GM19467 (cell line): ENCODE results near the gene ANKRD50.

ENCODE experiments used
- ATAC-seq: cut with Tn5 transposase; IDR thresholded peaks from one replicate; pipeline ENCODE4 v1.9.1; 2021; ENCODE audit warnings: mild to moderate bottlenecking, moderate library complexity; ENCODE audit not compliant: unreplicated experiment

The ANKRD50 gene

DNA sequence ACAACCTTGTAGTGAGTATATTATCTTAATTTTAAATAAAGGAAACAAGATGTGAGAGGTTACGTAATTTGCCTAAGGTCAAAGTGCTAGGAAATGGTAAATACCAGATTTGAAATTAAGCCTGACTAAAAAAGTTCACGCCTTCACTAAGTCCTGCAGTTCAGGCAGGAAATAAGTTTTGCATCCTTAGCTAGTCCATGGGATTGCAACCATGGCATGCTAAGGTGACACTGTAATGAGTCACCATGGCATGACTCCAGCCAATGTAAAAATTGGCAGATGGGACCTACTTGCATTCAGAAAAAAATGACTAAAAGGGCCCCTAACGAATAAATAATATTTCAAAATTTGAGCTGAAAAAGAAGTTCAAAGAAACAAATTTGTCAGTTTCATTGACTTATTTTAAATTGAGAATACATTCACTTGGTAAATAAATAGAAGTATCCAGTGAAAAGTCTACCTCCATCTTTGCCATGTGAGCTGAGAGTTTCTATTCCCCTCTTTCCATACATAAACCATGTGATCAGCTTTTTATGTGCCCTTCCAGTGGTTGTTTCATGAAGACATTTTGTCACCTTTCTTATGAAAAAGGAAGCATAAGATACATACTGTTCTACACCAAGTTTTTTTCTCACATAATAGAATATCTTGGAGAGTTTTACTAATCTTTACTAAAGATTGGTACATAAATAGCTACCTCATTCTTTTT lies 72.4 kb downstream of the ANKRD50 start:
- no peak for ATAC-seq

DNA sequence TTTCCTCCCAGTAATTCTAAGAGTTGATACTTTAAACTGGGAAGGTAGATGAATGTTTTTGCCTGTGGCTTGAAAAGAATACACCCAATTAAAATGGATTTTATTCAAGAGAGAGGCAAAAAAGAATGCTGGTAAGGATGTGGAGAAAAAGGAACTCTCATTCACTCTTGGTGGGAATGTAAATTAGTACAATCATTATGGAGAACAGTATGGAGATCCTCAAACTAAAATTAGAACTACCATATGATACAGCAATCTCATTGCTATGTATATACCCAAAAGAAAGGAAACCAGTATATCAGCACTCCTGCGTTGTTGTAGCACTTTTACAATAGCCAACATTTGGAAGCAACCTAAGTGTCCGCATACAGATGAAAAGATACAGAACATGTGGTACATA lies 75.2 kb downstream of the ANKRD50 start:
- no peak for ATAC-seq

DNA sequence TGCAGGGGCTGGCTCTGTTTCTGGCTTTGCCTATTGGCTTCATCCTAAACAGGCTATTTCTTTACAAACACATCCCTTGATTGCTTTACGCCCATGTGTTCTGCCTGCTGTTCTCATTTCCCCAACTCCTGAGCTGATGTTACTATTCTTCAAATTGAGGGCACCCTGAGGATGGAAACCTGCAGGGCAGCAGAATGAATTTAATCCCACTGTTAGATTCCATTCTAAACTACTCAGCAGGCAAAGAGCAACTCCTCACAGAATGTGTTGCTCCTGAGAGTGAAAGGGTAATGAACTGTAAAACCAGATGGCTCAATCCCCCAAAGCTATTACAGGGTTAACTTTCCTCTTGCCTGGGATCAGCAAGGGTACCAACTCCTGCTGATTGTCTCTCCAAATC lies 75.7 kb downstream of the ANKRD50 start:
- ATAC-seq = no peak

DNA sequence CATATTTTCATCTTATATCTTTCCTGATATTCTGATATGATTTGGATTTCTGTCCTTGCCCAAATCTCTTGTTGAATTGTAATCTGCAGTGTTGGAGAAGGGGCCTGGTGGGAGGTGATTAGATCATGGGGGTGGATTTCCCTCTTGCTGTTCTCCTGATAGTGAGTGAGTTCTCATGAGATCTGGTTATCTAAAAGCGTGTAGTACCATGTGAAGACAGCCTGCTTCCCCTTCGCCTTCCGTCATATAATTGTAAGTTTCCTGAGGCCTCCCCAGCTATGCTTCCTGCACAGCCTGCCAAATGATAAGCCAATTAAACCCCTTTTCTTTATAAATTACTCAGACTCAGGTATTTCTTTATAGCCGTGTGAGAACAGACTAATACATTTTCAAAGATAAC lies 77.2 kb downstream of the ANKRD50 start:
- ATAC-seq = no peak

DNA sequence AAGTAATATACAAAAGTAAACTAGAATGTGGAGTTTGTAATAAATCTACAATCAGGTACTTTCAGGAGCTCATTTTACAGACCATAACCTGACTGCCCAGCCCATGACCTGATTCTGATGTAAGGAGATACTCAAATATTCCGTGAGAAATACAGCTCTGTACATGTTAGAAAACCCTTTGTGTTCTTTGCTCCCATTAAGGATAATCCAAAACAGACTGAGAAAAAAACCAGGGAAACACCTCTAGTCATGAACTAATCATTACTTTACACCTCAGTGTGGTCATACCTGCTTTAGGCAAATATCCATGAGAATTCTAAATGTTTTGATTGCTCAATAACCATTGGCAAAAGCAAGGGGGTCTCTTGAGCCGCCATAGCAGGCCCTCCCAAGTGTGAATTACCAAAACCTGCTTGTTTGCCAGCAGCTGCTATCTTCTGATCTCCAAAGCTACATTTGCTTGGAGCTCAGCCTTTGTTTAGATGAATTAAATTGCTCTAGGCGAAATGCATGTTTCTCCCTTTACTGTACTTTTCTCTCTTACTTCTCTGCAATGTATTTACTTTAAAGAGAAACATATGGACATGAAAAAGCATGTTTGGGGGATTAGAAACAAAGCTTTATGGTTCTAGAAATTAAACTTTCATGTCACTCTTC lies 79.1 kb downstream of the ANKRD50 start:
- ATAC-seq = no peak

DNA sequence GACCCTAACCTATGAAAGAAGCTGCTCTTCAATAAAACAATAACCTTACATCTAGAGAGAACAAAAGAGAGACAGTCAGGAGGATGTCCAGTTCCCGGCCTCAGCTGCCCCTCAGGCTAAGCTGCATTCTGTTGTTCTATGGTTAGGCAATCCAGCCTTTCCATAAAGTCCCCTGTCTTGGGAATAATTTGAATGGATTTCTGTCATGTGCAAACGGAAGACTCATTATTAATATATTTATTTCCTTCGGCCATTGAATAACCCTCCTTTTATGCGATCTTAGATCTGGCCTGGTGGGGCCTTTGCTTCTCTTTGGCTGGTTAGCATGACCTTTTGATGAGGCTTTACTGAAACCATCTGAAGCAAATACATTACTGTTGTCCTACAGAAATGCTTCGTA lies 80.1 kb downstream of the ANKRD50 start:
- ATAC-seq = no peak

DNA sequence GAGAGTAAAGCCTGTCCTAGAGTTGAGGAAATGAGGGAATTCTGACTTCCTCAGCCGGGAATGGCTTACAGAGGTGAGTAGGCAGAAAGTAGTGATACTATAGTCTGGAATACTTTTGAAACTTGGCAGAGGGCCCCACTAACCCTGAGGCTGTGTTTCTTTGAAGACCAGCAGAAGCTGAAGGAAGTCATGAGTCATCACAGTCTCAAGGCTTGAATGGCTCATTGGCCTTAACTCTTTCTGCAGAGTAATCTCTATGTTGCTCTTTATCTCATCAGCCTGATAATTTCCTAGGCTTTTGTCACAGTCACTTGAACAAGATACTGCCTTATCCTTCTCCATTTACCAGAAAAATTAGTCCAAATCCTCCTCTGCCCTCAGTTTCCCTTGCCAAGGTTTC lies 80.8 kb downstream of the ANKRD50 start:
- no peak for ATAC-seq

DNA sequence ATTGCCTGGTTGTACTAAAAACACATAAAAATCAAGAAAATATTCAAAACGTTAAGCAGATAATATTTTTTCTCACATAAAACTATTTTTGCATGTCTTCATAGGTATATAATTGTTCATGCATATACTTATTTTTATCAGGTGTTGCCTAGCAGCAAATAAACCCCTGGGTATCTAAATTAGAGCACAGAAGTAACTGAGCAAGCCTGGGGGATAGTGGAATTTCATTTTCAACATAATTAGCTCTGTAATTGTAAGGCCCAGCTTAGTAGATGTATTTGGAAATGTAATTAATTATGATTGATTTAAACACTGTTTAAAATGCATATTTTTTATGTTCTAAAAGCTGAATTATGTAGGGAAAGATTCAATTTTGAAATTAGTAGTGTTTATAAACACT lies 82.9 kb downstream of the ANKRD50 start:
- no peak for ATAC-seq
